ENCODE results near the gene GPHN. TPM values are rescaled to one million over a fixed set of nuclear protein-coding genes. Genes with fewer than 3 reads are reported as not detected.

GPHN gene
- total RNA-seq, 1 donor from 2014 or later: 41.8 TPM

DNA sequence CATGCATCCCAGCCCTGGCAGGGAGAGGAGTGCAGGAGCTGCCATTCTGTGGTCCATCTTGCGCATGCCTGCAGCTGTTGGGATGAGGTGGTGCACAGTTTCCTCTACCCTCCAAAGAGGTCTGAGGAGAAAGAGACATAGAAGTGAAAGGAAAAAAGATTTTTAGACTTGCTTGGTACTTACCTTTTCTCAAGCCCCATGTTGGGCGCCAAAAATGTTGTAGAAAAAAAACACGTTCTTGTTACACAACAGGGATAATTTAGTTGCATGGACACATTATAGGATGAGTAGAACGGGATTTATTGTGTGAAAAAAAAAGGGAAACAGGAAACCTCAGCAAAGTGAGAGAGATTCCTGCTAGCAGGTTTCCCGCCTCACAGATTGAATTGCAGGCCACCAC is 436.9 kb downstream of the GPHN start:
- DNase-seq (ENCODE audit: low spot score): no peak

DNA sequence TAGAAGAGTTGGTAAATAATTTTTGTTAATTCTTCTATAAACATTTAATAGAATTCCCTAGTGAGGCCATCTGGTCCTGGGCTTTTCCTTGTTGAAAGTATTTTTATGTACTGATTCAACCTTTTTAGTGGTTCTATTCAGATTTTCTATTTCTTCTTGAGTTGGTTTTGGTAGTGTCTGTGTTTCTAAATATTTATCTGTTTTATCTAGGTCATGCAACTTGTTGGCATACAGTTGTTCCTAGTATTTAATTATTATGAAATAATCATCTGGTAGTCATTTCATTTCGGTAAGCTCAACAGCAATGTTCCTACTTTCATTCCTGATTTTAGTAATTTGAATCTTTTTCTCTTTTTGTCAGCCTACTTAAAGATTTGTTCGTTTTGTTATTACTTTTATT is 447.2 kb downstream of the GPHN start:
- no peak for DNase-seq (ENCODE audit: low spot score)

DNA sequence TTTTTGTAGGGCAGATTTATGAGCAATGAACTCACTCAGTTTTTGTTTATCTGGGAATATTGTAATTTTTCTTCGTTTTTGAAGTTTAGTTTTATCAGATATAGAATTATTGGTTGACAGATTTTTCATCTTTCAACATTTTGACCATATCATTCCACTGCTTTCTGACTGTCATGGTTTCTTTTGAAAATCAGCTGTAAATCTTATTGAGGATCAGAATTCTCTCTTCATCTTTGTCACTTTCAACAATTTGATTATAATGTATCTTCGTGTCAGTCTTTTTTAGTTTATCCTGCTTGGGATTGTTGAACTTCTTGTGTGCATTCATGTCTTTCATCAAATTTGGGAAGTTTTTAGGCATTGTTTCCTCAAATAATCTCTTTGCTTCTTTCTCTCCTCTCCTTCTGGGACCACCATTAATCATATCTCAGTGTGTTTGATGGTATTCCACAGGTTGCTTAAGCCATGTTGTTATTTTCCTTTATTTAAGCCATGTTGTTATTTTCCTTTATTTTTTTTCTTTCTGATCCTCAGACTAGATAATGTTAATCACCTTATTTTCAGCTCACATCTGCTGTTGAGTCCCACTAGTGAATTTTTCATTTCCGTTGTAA is 451.6 kb downstream of the GPHN start:
- no peak for DNase-seq (ENCODE audit: low spot score)

DNA sequence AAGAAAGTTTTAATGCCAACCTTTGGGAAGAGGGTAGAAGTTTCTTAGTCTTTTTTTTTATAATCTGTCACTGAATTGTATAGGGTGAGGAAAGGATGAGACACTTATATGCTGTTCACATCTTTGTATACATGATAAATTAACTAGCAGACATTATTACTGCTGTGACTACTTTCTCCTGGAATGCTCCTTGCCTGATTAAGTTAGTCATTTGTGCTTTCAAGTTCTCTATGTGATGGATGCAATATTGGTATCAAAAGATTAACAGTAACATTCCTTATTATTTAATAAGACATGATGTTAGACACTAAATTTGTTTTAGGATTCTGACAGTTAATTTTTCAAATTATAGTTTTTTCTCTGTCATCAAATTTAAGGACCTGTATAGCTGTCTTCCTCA is 457.9 kb downstream of the GPHN start:
- no peak for DNase-seq (ENCODE audit: low spot score)

DNA sequence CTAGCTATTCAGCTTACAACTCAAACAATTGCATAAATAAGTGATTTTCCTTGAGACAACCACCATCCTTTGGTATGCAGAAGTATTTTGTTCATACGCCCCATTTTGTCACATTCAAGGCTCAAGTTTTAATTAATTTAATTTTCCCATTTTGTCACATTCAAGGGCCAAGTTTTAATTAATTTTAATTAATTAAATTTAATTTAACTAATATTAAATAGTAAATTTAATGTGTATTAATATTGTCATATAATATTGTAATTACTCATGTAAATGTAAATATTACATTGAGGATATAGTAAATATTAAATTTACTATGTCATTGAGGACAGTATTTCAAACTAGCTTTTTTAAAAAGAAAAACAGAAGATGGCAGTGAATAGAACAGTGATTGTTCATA is 464.5 kb downstream of the GPHN start:
- DNase-seq (ENCODE audit: low spot score): no peak

DNA sequence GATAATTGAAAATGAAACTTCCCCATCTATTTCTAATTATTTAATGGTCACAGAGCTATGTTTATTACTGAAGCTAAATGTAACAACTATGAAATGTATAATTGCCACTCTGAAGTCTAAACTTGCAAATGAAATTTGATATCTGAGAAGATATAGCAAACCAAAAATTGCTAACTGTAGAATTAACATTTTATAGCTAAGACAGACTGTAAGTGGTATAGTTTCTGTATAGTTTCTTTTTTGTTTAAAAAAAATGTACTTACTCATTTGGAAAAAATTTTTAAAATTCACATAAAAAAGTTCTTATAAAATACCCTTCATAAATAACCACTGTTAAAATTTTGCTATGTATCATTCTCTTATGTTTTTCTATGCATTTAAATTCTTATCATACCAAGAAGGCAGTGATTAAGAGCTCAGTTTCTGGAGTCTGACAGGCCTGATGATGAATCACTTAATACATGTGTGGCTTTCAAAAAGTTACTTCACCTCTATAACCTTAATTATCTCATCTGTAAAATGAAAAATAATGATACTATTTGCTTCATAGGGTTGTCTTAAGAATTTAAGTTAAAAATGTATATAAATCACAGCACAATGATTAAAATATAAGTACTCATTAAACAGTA is 466.6 kb downstream of the GPHN start:
- DNase-seq (ENCODE audit: low spot score): no peak

DNA sequence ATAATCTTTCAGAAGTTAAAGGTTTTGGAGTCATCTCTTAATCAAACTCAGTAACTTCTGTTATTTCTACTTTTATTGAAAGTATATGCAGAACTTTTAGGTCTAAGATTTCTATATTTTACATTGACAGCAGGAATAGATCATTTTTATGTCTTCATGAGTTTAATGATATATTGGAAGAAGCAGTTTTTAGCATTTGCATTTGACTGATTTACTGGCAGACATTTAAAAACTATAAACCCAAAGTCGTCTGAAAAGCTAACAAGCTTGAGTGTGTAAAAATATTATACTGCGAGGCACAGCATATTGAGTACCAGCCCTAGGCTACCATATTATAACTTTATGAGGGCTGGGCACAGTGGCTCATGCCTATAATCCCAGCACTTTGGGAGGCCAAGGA is 467.3 kb downstream of the GPHN start:
- DNase-seq (ENCODE audit: low spot score): no peak

DNA sequence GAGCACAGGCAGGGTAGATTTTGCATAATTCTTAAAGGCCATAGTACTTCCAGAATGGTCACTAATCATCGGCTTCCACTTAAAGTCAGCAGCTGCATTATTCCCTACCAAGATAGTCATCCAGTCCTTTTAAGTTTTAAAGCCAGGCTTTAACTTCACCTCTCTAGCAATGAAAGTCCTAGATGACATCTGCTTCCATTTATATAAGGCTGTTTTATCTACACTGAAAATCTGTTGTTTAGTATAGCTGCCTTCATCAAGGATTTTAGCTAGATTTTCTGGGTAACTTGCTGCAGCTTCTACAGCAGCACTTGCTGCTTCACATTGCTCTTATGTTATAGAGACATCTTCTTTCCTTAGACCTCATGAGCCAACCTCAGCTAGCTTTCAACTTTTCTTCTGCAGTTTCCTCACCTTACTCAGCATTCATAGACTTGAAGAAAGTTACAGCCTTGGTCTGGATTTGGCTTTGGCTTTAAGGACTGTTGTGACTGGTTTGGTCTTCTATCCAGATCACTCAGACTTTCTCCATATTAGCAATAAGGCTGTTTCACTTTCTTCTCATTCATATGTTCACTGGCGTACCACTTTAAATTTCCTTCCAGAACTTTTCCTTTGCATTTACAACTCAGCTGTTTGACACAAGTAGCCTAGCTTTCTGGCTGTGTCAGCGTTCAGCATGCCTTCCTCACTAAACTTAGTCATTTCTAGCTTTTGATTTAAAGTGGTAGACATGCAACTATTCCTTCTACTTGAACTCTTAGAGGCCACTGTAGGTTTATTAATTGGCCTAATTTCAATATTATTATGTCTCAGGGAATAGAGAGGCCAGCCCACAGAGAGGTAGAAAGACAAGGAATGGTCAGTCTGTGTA is 471.4 kb downstream of the GPHN start:
- DNase-seq (ENCODE audit: low spot score): no peak

DNA sequence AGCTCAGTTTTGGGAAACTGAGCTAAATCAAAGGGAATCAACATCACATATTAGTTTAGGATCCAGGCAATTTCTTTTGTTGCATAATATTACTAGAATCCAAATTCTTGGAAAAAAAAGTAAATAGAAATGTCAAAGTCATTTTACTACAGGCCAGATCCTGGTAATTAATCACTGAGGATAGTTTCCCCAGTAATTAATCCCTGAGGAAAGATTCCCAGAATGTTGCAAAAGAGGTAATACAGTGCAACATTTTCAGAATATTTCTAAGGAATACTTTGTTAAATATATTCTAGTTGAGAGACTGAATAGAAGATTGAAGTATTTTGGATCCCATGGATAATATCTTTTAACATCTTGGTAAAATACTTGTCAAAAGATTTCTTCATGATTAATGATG is 474.3 kb downstream of the GPHN start:
- no peak for DNase-seq (ENCODE audit: low spot score)

DNA sequence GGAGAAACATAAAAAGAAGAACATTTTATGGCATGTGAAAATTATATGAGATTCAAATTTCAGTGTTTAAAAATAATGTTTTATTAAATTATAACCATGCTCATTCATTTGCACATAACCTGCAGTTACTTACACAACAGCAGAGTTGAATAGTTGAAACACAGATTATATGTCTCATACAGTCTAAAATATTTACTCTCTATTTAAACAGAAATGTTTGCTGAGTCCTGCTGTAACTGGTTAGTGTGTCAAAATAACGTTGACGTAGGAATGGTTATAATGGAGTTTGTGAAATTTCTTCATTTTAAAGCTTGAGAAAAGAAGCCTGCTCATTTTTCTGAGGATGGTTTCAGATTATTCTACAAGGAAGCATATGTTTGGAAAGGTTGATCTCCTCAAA is 484.8 kb downstream of the GPHN start:
- no peak for DNase-seq (ENCODE audit: low spot score)

DNA sequence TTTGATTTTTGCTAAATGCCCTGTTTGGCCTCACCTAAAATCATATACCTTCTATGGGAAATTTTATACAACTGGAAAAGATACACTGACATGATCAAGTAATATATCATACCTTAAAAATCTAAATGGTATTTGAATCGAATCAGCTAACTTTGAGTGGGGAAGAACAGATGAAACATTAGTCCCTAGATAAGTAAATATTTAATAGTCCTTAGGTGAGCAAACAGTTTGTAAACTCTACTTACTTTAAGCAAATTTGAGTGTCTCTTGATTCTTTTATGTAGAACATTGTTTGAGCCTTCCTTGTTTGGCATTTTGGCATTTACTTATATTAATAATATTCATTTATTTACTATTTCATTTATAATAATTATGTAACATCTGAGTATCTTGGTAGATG is 485.6 kb downstream of the GPHN start:
- DNase-seq (ENCODE audit: low spot score): no peak

DNA sequence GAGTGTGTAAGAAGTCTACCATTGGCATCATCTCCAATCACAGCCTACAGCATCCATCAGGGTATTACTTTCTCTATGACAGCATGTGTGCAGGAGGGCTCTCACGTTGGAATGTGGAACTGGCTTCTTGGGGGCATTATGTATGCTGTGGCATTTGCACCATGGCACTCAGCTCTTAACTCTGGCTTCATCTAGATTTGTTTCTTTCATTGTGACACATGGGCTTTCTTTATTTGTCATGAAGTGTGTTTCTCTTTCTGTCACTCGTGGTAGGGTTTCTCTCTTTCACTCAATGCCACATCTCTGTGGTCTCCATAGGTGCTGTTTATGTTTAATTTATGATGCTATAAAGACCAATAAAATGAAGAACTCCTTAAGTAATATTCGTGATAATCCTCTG is 490.1 kb downstream of the GPHN start:
- no peak for DNase-seq (ENCODE audit: low spot score)

DNA sequence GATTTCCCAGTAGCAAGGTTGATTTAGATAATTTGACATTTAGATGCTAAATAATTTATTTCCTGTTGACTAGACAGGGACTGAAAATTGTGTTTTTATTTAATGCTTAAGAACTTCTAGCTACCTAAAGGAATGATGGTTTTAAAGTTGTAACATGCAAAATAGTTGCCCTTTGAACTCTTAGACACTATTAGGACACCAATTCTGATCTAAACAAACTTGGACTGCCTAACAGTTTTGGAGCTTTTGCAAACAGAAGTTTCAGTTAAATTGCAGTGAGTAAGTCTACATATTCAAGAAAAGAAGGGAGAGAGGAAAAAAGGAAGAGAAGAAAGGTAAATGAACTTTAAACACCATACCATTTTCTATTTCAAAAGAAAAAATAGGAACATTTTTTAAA is 492.0 kb downstream of the GPHN start:
- DNase-seq (ENCODE audit: low spot score): no peak

DNA sequence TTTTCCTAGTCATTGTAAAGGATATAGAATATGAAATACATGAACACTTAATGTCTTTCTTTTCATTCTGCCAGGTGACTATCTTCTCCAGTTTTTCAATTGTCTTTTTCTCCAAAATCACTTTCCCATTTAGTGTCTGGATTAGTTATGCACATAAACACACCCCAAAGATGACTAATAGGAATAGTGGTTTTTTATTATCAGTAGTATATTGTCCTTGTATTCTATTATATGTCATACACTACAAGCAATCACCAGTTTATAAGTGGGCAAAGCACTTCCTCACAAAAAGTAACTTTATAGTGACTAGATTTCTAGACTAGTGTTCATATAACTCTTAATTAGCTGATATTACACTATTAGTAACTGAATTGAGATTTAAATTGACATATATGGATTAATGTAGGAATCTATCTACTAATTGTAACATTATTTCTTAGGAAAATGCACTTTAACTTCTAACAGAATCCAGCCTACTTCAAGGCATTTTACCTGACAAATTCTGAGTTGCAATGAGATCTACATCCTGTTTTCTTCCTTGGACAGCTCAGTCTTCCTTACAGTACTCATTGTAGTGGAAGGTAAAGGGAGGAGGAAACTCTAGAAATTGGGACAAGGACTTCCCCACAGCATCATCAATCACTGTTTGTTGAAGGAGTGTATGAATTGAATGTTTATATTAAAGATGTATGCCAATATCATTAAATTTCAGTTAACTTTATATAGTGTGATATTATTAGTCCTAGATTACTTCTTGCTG is 495.2 kb downstream of the GPHN start:
- no peak for DNase-seq (ENCODE audit: low spot score)

DNA sequence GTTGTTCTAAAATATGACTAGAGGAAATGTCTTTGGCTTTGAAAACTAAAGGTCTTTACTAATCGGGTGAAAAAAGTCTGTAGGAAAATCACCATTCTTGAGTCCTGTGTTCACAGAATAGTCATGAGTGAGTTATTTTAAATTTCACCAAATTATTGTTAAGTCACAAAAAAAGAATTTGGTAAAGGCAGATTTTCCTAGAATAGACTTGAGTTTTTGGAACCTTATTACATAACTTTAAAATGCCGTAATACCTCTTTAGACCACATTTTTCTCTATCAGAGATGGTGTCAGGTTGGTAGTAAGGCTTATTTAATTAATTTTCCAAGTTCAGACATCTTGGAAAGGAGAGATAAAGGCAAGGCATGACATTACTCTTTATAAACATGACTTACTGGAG is 496.6 kb downstream of the GPHN start:
- no peak for DNase-seq (ENCODE audit: low spot score)

DNA sequence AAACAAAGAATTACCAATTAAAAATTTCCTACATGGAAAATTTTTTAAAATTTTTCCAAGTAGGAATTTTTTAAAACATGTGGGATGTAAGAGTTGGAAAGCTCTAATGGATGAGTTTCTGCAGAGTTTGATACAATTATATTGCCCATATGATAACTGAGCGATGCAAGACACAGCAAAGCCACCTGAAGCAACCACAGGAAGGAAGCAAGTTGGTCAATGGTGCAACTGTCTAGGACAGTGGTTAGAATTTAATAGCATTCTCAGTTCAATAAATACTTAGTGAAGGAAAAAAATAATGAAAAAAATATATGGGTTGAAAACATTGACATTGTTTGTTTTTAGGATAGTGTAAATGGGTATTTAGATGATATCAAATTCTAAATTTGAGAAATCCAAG is 502.7 kb downstream of the GPHN start:
- no peak for DNase-seq (ENCODE audit: low spot score)

DNA sequence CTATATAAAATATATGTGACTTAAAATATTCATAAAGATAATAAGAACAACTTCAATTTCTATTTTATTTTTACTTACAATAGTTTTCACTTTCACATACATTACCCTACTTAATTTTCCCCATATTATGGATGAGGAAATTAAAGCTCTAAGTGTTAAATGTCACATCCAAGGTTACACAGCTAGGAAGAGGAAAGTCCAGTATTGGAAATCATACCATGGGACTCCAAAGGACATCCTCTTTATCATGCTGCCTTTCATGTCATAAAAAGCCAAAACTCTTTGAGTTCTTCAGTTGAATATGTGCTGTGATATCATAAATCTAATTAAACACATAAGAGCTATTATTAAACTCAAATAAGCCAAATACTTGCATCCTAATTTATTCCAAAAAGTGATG is 508.9 kb downstream of the GPHN start:
- DNase-seq (ENCODE audit: low spot score): no peak

DNA sequence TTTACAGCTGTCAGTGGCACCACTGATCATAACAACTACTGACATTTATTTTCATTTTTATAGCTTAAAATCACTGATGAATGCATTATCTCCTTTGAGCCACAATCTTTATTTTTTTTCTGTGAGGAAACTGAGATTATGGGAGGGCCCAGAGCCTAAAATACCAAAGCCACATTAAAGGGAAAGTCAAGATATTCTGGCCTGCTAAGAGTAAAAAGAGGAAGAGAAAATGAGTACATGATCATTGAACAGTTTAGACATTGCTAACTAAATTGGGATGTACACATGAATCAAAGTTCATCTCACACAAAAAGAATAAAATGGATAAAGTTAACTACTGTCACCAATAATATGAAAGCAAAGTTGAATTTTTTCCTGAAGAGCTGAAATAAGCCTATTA is 510.8 kb downstream of the GPHN start:
- DNase-seq (ENCODE audit: low spot score): no peak

DNA sequence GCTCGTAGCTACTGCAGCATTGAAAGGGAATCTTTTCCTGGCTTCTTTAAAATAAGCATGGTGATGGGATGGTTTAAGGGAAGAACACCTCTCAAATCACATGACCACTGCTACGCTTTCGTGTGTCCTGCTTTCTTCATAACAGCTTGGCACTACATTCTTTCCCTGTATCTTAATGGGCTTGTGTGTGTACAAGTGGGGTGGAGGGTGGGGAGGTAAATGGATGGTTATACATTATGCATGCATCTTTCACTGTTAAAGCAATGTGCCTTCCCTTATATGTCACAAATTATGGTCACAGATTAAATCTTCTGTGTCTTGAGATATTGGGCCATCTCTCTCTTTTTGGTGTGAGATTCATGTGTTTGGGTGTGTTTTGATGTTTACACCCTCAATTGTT is 511.8 kb downstream of the GPHN start:
- no peak for DNase-seq (ENCODE audit: low spot score)

DNA sequence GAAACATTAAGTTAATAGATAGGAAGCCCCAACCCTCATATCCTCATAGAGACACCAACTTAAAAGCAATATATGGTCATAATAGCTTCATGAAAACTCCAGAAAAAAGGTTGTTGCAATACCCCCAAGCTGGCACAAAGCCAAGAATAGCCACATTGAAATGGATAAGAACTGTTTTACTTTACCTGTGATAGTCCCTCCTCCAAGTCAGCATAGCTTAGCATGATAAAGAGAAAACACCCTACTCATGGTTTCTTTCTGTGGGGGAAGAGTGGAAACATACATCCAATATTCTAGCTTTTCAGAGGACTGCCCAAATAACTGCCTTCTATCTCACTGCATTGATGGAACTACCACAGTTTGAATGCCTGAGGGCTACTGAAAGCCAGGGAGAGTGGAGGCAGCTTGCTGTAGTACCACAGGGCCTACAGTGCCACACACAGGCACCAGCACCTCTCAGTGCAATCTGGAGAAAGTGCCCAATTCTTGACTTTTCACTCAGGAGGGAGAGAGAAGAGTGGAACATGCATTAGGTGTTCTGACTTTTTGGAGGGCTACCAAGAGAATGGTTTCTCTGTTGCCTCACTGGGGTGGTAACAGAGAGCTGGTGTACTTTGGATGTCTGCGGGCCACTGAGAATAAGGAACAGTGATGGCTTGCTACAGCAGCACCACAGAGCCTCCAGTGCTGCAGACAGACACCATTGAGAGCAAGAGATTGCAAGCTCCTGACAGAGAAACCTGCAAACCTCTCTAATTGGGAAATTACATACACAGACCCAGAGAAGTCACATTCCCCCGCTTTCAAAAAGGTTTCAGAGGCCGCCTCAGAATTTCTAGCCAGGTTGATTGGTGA is 524.2 kb downstream of the GPHN start:
- no peak for DNase-seq (ENCODE audit: low spot score)

DNA sequence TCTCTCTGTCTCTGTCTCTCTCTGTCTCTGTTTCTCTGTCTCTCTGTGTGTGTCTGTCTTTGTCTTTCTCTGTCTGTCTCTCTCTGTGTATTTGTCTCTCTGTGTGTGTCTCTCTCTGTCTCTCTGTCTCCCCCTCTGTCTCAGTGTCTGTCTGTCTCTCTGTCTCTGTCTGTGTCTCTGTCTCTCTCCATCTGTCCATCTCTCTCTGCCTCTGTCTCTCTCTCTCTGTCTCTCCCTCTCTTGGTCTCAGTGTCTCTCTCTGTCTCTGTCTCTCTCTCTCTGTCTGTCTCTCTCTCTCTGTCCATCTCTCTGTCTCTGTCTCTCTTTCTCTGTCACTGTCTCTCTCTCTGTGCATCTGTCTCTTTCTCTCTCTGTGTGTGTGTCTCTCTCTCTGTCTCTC is 537.5 kb downstream of the GPHN start:
- DNase-seq (ENCODE audit: low spot score): no peak

DNA sequence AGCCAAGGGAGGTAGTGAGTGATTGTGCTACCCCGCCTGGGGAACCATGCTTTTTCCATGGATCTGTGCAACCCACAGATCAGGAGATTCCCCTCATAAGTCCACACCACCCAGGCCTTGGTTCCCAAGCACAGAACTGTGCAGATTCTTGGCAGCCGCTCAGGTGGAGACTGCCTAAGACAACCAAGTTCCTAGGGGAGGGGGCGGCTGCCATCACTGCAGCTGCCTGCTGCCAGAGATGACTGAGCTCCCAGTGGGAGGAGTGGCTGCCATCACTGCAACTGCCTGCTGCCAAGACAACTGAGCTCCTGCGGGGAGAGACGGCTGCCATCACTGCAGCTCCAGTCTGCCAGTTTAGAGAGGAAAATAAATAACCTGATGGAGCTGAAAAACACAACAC is 542.9 kb downstream of the GPHN start:
- DNase-seq (ENCODE audit: low spot score): no peak

Measured in mucosa of gallbladder (tissue), 1 donor.